GM23248 (cell line): ENCODE results near the gene CFAP299.

ENCODE experiments used
- EZH2 ChIP-seq: fragments of 200-600 bp; sonication (generic); IDR thresholded peaks from 2 replicates; pipeline ENCODE4 v1.6.1; 2018; ENCODE audit warnings: antibody characterized with exemption, mild to moderate bottlenecking; ENCODE audit not compliant: insufficient read depth, poor library complexity, severe bottlenecking
- EZH2phosphoT487 ChIP-seq: fragments of 200-600 bp; sonication (generic); IDR thresholded peaks from 2 replicates; pipeline ENCODE4 v1.6.1; 2018; ENCODE audit warnings: antibody characterized with exemption, moderate library complexity, mild to moderate bottlenecking, low read depth; ENCODE audit not compliant: insufficient read depth

DNA sequence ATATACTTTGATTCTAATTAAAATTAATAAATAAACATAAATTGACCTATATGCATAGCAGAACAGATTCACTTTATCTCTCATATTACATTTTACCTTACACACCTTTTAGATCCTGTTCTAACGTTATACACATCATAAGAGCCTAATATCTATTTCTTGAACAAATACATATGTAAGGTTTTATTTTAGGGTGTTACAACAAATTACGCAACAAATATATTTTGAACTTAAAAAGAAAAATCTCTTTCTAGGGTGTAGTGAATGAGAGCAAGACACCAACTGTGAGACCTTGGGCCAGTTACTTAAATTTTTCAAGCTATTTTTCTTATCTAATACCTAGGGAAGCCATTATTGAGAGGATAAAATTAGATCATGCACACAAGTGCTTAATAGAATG lies 191.2 kb downstream of the CFAP299 start:
- TF ChIP-seq EZH2 (no peak), EZH2phosphoT487 (no peak)
